Ovary (tissue), 9 donors: ENCODE results near the gene HMGCS2. TPM values are rescaled to one million over a fixed set of nuclear protein-coding genes. Genes with fewer than 3 reads are reported as not detected.
A peak's percentile ranks its signal among the peaks of the same experiment; 100 is the strongest.

Source experiments
- DNase-seq, 5 donors: peaks; one replicate each; pipeline ENCODE4 v3.0.0-alpha.2; 2019 to 2020
- H3K27ac ChIP-seq, 2 donors: fragments of 200-600 bp; one replicate each; pipeline versions ENCODE4 v1.5.1 to v1.8.0; 2019 to 2022
- H3K27me3 ChIP-seq: fragments of 200-600 bp; one replicate; pipeline ENCODE4 v1.8.0; 2022
- H3K36me3 ChIP-seq: fragments of 200-600 bp; sonication (generic); one replicate; pipeline ENCODE4 v1.5.1; 2019
- H3K4me1 ChIP-seq: one replicate; pipeline ENCODE4 v1.8.1; 2013; ENCODE audit warnings: mild to moderate bottlenecking, moderate library complexity; ENCODE audit not compliant: insufficient read depth
- H3K4me3 ChIP-seq: fragments of 200-600 bp; sonication (generic); one replicate; pipeline ENCODE4 v1.5.1; 2017
- H3K9me3 ChIP-seq, 2 donors: fragments of 200-600 bp in 1 of 2; sonication (generic) in 1 of 2; one replicate each; pipeline versions ENCODE4 v1.5.1 to v1.8.1; 2013 to 2019; ENCODE audit warnings: mild to moderate bottlenecking in 1 of 2, moderate library complexity in 1 of 2
- EP300 ChIP-seq: sonication (generic); formaldehyde crosslinking; IDR thresholded peaks from one replicate; pipeline ENCODE4 v1.6.1; 2017; ENCODE audit warnings: antibody characterized with exemption
- POLR2A ChIP-seq: fragments of 450-650 bp; IDR thresholded peaks from one replicate; pipeline ENCODE4 v1.6.1; 2017; ENCODE audit warnings: antibody characterized with exemption, mild to moderate bottlenecking, moderate library complexity
- WGBS, 3 donors: extraction: QIAGEN DNeasy Blood & Tissue Kit in 1 of 3; methylation state at CpG; one replicate each; pipeline versions ENCODE4 v1.1.5 to v1.1.7; 2013 to 2017; 5-methylcytosine and 5-hydroxymethylcytosine counted together
- intact Hi-C, 4 donors: fragments of 100-400 bp; cut with DNase I; formaldehyde crosslinking; loops; one replicate each; pipeline versions ENCODE4 v1.11.0 to v1.15.1; 2022 to 2023
- polyA plus RNA-seq, 2 donors: library from polyadenylated mRNA; stranded (reverse); fragments of 200-250 nt in 1 of 2; fragments of 350-450 nt in 1 of 2; fragmentation: Illumina TruSeq in 1 of 2; extraction: RNeasy Lipid Tissue Mini Kit (QIAGEN cat#74804) in 1 of 2; gene quantifications; one replicate each; pipeline ENCODE4 v1.2.3, GENCODE V29; 2013 to 2014
- total RNA-seq, 7 donors: library from RNA; depleted of rRNA in 2 of 7; stranded (reverse); fragments of >200 nt in 2 of 7; fragmentation: NEBNext Ultra II Directional in 3 of 7; extraction: Animal tissue kit (Norgen Biotek cat#: 25700) in 3 of 7; gene quantifications; one replicate each; pipeline versions ENCODE4 v1.1.0 to v1.2.4, GENCODE V29; 2016 to 2023
- TF ChIP-seq, protein P1 (sequence below), 3 donors: fragments of 450-650 bp in 2 of 3; fragments of 200-600 bp in 1 of 3; IDR thresholded peaks; one replicate each; pipeline versions ENCODE4 v1.5.1 to v1.8.0; 2016 to 2022; ENCODE audit warnings: antibody characterized with exemption in 3 of 3, mild to moderate bottlenecking in 1 of 3
- donor health status: DM: no; HTN: no; CAD: no; lungs with moderate emphysema.
- donor health status: DM: no; HTN: no; CAD: no.
- donor health status: Bipolar disorder and iron deficiency.
- donor health status: DM: yes; HTN: yes; CAD: no.
- donor health status: DM: no; HTN: no; CAD: no.
- donor health status: DM: yes; HTN: yes; CAD: no.

HMGCS2 gene
- total and polyA plus RNA-seq, 9 donors, result 0.12 to 1.7 (median 0.30) TPM; not detected in 2

DNA sequence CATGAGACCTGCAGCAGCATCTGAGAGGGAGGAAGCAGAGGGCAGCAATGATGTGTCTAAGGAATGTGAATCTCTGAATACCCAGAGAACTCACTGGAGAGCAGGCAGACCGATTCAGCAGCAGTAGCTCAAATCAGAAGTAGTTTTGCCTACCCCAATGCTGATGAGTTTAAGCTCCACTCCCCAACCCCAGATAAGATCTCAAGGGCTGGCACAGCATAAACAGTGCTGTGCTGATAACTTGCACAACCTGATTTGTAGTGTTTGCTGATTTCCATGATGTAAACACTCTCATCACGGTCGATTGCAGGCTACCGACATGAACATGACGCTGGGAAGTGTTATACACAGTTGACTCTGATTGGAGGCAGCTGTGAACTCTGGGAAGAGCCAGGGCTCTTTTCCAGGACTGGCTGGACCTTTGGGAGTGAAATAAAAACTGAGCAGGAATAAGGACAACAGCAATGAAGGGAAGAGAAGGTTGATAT, 11.2 kb upstream of the HMGCS2 start:
- no peaks in the 10 kb centered on the region for H3K9me3 ChIP-seq
- WGBS, 3 donors, result 1 to 11% (median 3%) methylated on average over 5 of the region's 5 CpGs
- no peaks in the 10 kb centered on the region for H3K27me3 ChIP-seq
- no peaks in the 10 kb centered on the region for H3K36me3 ChIP-seq
- peak; percentile 51 to 69 (median 64) for DNase-seq
- intact Hi-C loops, result no loop called here
- TF ChIP-seq, protein P1, sequence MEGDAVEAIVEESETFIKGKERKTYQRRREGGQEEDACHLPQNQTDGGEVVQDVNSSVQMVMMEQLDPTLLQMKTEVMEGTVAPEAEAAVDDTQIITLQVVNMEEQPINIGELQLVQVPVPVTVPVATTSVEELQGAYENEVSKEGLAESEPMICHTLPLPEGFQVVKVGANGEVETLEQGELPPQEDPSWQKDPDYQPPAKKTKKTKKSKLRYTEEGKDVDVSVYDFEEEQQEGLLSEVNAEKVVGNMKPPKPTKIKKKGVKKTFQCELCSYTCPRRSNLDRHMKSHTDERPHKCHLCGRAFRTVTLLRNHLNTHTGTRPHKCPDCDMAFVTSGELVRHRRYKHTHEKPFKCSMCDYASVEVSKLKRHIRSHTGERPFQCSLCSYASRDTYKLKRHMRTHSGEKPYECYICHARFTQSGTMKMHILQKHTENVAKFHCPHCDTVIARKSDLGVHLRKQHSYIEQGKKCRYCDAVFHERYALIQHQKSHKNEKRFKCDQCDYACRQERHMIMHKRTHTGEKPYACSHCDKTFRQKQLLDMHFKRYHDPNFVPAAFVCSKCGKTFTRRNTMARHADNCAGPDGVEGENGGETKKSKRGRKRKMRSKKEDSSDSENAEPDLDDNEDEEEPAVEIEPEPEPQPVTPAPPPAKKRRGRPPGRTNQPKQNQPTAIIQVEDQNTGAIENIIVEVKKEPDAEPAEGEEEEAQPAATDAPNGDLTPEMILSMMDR (IDR thresholded peaks at IDR 0.05), result no peak
- TF ChIP-seq EP300, result no peak
- TF ChIP-seq POLR2A, result no peak
- H3K27ac ChIP-seq, result peak overlapping the region in 1 of 2 donors; percentile 73
- H3K4me3 ChIP-seq, result peak overlapping the region; percentile 13
- peaks cover 4% of the 10 kb centered on the region for H3K4me1 ChIP-seq

- TF ChIP-seq EP300 (no peak), POLR2A (no peak)
- TF ChIP-seq, protein P1 (IDR thresholded peaks at IDR 0.05), result no peak
- intact Hi-C loops, result no loop called here
- no peak overlapping the region for H3K4me3 ChIP-seq
- H3K4me1 ChIP-seq, result peaks cover 4% of the 10 kb centered on the region
- no peaks in the 10 kb centered on the region for H3K9me3 ChIP-seq
- peak overlapping the region in 1 of 2 donors; percentile 73 for H3K27ac ChIP-seq
- no peaks in the 10 kb centered on the region for H3K27me3 ChIP-seq
- no peak for DNase-seq
- no peaks in the 10 kb centered on the region for H3K36me3 ChIP-seq
- 27 to 52% (median 35%) methylated on average over 13 of the region's 13 CpGs for WGBS, 3 donors
Measured at GRCh38 chr1:119778886-119779560, 10.3 kb upstream of the HMGCS2 start.

DNA sequence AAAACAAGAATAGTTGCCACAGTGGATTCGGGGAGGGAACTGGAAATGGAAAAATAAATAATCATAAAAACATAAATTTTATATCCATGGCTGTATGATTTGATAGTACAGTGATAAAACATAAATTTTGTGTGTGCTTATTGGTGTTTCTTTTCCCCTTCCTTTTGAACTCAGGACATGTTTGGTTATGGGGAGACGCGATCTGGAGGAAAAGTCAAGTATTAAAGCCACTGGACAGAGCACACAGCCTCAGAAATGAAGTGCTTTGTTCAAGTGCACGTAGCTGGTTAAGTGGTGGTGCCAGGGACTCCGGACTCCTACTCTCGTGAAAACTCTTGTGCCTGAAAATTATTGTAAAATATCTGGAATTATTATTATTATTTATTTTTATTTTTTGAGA, 9.7 kb upstream of the HMGCS2 start:
- Histone ChIP-seq H3K27ac (no peak overlapping the region), H3K9me3 (no peaks in the 10 kb centered on the region), H3K27me3 (no peaks in the 10 kb centered on the region), H3K4me1 (peaks cover 5% of the 10 kb centered on the region), H3K36me3 (no peaks in the 10 kb centered on the region), H3K4me3 (no peak overlapping the region)
- no peak for TF ChIP-seq POLR2A
- TF ChIP-seq EP300, result no peak
- TF ChIP-seq, protein P1 (IDR thresholded peaks at IDR 0.05), result no peak
- DNase-seq, result no peak
- intact Hi-C loops, result no loop called here
- 90 to 95% (median 90%) methylated on average over 6 of the region's 6 CpGs for WGBS, 3 donors

- no peaks in the 10 kb centered on the region for H3K27me3 ChIP-seq
- DNase-seq, result no peak
- H3K4me3 ChIP-seq, result no peak overlapping the region
- no peak overlapping the region for H3K27ac ChIP-seq
- no peaks in the 10 kb centered on the region for H3K9me3 ChIP-seq
- intact Hi-C loops, result no loop called here
- peaks cover 3% of the 10 kb centered on the region for H3K4me1 ChIP-seq
- 70 to 80% (median 79%) methylated on average over 7 of the region's 7 CpGs for WGBS, 3 donors
- TF ChIP-seq POLR2A (no peak), EP300 (no peak)
- TF ChIP-seq, protein P1 (IDR thresholded peaks at IDR 0.05), result no peak
- H3K36me3 ChIP-seq, result no peaks in the 10 kb centered on the region
Measured at GRCh38 chr1:119774746-119775490, 6.2 kb upstream of the HMGCS2 start.
